Erythroblast (primary cell): ENCODE data around the gene PIK3C2G.

ENCODE experiments used
- DNase-seq, 2 experiments: peaks; one replicate each; lab custom pipeline; 2025; lab: John Stamatoyannopoulos, UW
- GATA1 ChIP-seq: IDR thresholded peaks from 2 replicates; pipeline ENCODE4 v1.6.1; 2011; ENCODE audit warnings: low read depth, mild to moderate bottlenecking, control low read depth, low read length, moderate library complexity
- POLR2A ChIP-seq: IDR thresholded peaks from 2 replicates; pipeline ENCODE4 v1.6.1; 2011; ENCODE audit warnings: mild to moderate bottlenecking, low read length

The PIK3C2G gene

DNA sequence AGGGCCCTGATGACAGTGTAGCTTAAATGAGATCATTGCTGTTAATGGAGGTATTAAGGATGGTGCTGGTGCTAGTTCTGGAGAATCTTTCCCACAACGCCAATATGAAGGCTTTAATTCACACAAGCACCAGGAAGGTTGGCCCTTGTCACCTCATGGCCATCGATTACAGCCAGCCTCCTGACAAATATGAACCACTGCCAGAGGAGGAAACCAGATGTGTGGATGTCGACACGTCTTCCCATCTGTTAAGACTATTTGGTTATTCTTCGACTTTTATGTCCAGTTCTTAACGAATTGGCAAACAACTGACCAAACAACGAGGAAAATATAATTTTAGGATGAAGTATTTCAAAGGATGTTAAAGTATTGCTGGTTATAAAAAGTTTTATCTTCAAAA lies 79.5 kb downstream of the PIK3C2G start:
- DNase-seq = no peak
- TF ChIP-seq POLR2A (no peak), GATA1 (no peak)

DNA sequence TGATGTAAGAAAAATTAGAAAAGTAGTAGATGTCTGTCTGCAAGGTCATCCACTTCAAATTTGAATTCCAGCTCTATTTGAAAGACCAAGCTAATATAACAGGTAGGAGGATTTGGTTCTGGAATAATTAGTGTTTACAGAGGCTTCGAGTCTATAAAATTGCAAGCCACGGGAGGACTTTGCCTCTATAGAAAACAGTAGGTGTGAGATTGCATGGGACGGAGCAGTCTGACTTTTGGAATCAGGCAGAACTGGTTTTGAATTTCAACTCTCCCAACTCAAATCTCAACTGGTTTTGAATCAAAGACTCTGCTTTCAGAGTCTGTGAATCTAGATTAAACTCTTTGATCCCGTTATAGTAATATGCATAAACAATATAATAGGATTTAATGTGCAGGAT lies 82.4 kb downstream of the PIK3C2G start:
- TF ChIP-seq GATA1 (no peak), POLR2A (no peak)
- DNase-seq = no peak

DNA sequence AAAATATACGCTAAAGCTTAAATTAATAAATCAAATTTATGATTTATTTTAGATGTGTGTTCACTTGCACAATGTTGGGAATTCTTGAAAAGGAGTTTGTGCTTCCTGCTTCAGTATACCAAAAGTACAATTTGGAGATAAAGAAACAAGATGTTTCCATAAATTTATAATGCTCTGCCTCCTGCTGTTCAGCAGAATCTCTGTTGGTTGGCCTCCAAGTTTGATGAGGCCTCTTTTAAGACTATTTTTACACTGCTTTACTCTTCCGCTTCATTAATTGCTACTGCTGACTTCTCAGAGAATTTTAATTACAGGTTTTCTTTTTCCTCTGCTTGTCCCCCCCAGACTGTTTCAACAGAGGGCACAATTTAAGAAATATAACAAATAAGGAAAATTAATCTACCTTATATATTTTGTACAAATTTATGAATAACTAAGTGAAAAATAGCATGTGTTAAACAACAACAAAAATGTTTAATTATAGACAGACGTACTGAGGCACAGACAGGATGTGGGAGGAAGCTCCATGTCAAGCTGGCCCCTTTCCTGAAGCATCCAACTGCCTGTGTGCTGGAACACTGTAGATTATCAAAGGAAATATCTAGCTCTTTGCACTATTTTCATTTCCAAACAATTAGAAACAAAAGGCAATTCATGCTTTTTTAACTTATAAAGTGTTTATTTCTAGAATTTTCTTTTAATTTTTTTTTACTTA lies 83.9 kb downstream of the PIK3C2G start:
- TF ChIP-seq POLR2A (no peak), GATA1 (no peak)
- DNase-seq = no peak

DNA sequence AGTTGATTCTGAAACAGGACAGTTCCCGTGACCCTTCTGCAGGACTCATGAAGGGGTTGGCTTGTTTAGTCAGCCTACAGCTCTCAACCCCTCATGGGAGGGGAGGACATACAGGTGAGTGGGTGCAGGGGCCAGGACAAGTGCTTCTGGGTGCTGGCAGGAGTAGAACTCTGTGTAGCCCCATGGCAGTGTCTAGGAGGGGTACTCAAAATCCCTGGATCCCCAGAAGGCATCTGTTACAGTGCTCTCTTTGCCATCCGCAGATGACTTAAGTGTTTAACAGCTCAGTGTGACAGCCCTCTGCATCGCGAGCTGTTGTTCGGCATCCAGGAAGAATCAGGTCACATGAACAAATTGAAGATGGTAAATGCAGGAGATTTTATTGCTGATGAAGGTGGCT lies 91.0 kb downstream of the PIK3C2G start:
- TF ChIP-seq GATA1 (no peak), POLR2A (no peak)
- no peak for DNase-seq

DNA sequence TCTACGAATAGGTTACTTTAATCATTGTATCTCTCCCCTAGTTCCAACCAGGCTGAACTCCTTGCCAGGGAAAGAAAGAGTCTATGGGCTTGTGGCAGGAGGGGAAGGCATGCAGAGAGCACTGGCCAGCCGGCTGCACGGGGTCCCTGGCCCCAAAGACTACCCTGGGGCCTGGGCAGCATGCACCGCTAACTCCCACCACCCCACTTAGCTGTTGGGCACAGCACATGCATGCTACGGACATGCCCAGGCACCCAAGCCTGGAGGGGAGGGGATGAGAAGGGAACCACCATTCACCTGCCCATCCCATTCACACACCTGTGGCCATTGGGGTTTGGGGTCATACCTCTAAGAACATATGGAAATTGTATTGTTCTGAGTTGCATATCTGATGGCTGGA lies 94.1 kb downstream of the PIK3C2G start:
- no peak for DNase-seq

DNA sequence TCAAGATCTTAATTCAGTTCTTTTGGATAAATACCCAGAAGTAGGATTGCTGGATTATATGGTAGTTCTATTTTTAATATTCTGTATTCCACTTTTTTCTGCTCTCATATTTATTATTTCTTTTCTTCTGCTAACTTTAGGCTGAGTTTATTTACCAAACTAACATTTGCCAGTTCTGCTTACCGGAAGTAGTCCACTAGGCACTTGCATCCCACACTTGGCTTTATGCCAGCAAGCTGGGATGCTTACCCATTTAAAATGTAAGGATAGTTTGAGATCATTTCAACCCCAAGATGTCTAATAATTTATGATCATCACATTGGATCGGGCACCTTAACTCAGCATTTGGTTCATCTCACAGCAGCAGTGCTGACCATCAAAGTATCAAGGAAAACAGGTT lies 96.8 kb downstream of the PIK3C2G start:
- DNase-seq = no peak
- no peak for TF ChIP-seq GATA1
- no peak for TF ChIP-seq POLR2A

More for the DNA sequence above, 94.1 kb downstream of the PIK3C2G start:
- TF ChIP-seq POLR2A = no peak
- TF ChIP-seq GATA1 = no peak

DNA sequence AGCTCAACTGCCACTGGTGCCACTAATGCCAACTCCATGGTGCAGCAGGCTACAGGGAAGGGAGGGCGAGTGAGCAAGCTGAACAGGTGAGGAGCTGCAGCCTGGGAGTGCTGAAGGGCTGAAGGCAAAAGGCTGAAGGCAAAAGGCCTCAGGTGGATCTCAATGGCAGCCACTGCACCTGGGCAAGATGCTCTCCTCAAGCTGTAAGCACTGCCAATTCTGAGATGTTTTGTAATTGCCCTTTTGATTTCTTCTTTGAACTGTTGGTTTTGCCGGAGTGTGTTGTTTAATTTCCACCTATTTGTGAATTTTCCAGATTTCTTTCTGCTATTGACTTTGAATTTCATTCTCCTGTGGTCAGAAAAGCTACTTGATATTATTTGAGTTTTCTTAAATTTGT lies 97.6 kb downstream of the PIK3C2G start:
- DNase-seq = no peak
- no peak for TF ChIP-seq POLR2A
- TF ChIP-seq GATA1 = no peak

DNA sequence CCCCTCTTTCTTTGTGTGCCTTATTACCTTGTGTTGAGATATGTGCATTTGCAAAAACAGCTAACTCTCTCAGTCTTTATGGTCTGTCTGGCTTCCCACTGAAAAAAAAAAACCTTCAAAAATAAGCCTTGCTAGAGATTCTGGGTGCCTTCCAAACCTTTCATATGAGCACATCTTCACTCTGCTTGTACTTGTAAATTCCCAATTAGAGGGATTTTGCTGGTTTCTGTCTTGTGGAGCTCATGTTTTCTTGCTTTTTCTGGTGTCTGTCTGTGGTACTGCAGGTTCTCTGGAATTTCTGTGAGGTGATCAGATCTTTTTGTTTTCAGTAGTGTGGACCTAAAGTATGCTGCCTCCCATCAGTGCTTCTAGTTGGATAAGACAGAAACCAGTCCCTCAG lies 100.1 kb downstream of the PIK3C2G start:
- no peak for TF ChIP-seq POLR2A
- no peak for TF ChIP-seq GATA1

DNA sequence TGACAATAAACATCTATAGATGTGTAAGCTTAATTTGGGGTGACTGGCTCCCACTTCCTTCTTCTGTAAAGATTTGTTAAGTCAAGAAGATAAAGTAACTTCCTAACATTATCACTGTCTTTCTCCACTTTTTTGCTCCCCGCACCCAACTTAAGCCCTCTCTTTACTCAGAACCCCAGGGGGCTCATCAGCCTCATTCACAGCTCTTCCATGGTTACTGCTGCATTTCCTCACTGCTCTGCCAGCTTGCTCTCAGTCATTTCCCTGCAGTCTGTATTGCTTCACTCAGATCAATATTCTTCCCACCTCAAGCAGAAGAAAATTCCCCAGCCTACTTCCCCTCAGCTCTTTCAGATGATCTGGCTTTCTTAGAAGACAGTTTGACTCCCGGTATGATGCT lies 102.0 kb downstream of the PIK3C2G start:
- no peak for DNase-seq
- no peak for TF ChIP-seq POLR2A
- TF ChIP-seq GATA1 = no peak

More for the DNA sequence above, 100.1 kb downstream of the PIK3C2G start:
- DNase-seq = no peak

DNA sequence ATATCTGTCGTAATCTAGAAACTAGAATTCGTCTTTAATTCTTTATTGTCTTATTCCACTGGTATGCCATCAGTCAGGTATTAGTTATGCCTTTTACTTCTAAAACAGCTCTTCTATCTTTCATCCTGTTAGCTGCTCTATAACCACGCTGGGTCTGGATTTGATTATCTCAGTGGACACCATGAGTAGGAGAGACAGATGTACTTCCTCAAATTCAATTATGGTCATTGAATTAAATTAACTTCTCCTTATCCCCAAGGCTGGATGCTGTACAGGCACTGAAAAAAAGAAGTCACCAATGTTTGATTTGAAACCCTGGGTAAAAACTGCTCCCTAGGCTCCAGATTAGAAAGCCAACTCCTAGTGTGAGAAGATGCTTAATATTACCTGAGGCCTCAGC lies 107.3 kb downstream of the PIK3C2G start:
- TF ChIP-seq POLR2A (no peak), GATA1 (no peak)

DNA sequence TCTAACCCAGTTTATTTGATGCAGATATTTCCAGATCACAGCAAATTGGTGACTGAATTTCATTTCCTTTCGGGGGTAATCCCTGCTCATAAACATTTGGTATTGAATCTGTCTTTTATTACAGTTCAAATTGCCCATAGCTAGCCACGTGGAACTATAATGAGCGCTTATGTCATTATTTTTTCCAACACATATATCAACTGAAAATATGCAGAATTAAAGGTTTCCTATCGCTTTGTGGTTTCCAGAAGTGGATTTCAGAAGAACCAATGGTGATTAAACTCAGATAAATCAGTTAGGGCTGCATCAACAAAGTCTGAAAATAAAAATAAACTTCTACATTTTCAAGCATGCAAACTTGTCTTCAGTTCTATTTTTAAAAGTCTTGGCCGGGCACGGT lies 111.9 kb downstream of the PIK3C2G start:
- TF ChIP-seq GATA1 (no peak), POLR2A (no peak)
- DNase-seq = no peak

More for the DNA sequence above, 107.3 kb downstream of the PIK3C2G start:
- DNase-seq = no peak

DNA sequence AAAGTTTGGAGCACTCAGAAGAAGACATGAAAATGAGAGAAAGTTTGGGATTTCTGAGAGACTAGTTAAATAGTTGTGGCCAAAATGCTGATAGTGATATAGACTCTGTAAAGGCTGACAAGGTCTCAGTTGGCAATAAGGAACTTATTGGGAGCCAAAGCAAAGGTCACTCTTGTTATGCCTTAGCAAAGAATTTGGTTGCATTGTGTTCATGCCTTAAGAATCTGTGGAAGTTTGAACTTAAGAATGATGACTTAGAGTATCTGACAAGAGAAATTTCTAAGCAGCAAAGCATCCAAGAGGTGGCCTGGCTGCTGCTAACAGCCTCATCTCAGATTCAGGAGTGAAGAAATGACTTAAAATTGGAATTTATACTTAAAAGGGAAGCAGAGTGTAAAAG lies 113.8 kb downstream of the PIK3C2G start:
- no peak for DNase-seq
- TF ChIP-seq POLR2A = no peak
- no peak for TF ChIP-seq GATA1

DNA sequence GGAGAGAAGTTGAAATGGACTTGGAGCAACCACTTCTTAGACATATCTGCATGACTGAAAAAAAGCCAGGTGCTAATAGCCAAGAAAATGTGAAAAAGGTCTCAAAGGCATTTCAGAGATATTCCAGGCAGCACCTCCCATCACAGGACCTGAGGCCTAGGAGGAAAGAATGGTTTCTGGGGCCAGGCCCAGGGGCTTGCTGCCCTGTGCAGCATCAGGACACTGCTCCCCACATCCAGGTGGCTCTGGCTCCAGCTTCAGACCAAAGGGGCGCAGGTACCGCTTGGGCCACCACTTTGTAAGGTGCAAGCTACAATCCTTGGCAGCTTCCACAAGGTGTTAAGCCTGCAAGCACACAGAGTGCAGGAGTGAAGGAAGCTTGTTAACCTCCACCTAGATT lies 114.3 kb downstream of the PIK3C2G start:
- TF ChIP-seq GATA1 = no peak
- TF ChIP-seq POLR2A = no peak

DNA sequence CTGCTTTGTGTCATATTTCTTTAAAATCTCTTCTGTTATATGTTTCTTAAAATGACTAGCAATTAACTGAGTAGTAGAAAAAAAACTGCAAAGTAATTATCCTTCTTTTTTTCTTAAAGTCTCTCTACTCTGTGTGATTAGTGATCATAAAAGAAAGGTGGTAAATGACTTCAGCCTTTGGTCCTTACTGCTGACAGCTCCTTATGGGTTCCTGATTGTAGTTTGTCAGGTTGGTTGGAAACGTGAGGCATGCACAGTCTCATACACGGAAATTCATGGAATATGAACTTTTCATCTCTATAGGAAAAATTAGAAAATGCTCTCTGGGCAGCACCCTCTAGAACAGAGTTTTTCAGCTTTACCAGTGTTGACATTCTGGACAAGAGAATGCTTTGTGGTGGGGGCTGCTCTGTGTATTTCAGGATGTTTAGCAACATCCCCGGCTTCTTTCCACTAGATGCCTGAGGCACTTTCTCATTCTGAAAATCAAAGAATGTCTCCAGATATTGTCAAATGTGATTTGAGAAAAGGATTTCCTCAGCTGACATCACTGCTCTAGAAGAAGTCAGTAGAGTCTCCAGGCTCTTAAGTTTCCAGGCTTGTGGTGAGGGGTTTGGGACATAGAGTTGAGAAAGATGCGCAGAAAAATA lies 121.0 kb downstream of the PIK3C2G start:
- TF ChIP-seq GATA1 (no peak), POLR2A (no peak)
- no peak for DNase-seq

More for the DNA sequence above, 114.3 kb downstream of the PIK3C2G start:
- DNase-seq = no peak
